GM15510 (cell line): Measurements from ENCODE around the gene TM7SF2.

Source experiments
- POLR2A ChIP-seq: IDR thresholded peaks from 3 replicates; pipeline ENCODE4 v1.6.1; 2011; ENCODE audit warnings: borderline replicate concordance; ENCODE audit not compliant: insufficient read length; ENCODE audit errors: extremely low read depth

TM7SF2 gene

GRCh38 chr11:65130631-65131416 is 19.2 kb downstream of the TM7SF2 start:
- no peak for TF ChIP-seq POLR2A

GRCh38 chr11:65131417-65131776 is 19.7 kb downstream of the TM7SF2 start:
- no peak for TF ChIP-seq POLR2A

GRCh38 chr11:65131895-65132237 is 20.2 kb downstream of the TM7SF2 start:
- no peak for TF ChIP-seq POLR2A

- TF ChIP-seq POLR2A = peak; percentile 74
Observed at GRCh38 chr11:65132238-65132987, 20.7 kb downstream of the TM7SF2 start.

- peak; percentile 44 for TF ChIP-seq POLR2A
Observed at GRCh38 chr11:65132988-65133700, 21.5 kb downstream of the TM7SF2 start.

- no peak for TF ChIP-seq POLR2A
Observed at GRCh38 chr11:65133724-65134123, 22.1 kb downstream of the TM7SF2 start.

GRCh38 chr11:65134240-65134951 is 22.7 kb downstream of the TM7SF2 start, which contains the start of gene SYVN1:
SYVN1 (minus strand) TSS chr11:65134519; CDS start chr11:65133601, 918 bp downstream.
- TF ChIP-seq POLR2A = peak; percentile 86

- peak; percentile 68 for TF ChIP-seq POLR2A
Observed at GRCh38 chr11:65134952-65135632, 23.4 kb downstream of the TM7SF2 start.

GRCh38 chr11:65135633-65136145 is 24.0 kb downstream of the TM7SF2 start:
- no peak for TF ChIP-seq POLR2A

GRCh38 chr11:65136515-65137096 is 24.9 kb downstream of the TM7SF2 start:
- no peak for TF ChIP-seq POLR2A

- no peak for TF ChIP-seq POLR2A
Observed at GRCh38 chr11:65141896-65142494, 30.3 kb downstream of the TM7SF2 start.

GRCh38 chr11:65147352-65148075 is 35.8 kb downstream of the TM7SF2 start:
- TF ChIP-seq POLR2A = no peak
